Activated CD4-positive, alpha-beta T cell treated with anti-CD3 and anti-CD28 coated beads, Interleukin-2, amount 50 U/mL, for 16 hours (primary cell): ENCODE results near the gene HS1BP3.

ENCODE experiments used
- DNase-seq: peaks from one replicate; pipeline ENCODE4 v3.0.0-alpha.2; 2020

HS1BP3 gene

DNA sequence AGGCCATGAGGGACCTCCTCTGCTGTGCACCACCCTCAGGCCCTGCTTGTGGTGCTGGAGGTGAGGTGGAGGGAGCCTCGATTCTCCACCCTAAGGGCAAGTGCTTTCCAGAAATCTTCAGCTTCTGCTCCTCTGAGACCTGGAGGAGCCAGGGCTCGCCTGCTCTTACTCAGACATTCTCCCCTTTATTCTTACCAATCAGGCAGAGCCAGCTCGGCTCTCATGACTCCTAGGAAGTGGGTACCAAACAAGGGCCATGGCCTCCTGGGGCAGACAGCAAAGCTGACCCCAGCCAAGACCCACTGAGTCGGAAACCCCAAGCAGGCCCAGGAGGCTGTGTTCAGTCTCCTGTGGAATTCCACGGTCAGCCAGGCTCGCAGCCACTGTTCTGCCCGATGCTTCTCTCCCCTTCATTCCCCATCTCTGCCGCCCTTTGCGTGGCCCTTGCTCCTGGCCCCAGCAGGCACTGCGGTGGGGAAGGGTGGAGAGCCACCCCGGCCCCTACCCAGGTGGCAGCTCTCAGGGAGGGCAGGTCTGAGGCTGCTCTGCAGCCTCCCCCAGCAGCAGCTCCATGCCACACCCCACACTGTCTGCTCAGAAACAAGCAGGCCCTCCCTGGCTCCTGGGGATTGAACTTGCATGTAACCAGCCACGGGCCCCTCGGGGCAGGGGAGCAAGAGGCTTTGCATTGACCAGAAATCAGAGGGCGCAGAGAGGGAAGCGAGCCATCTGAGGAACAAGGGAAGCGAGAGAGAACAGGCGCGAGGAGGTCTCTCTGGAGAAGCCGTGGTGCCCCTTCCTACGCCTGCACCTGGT is 24.0 kb downstream of the HS1BP3 start:
- no peak for DNase-seq

DNA sequence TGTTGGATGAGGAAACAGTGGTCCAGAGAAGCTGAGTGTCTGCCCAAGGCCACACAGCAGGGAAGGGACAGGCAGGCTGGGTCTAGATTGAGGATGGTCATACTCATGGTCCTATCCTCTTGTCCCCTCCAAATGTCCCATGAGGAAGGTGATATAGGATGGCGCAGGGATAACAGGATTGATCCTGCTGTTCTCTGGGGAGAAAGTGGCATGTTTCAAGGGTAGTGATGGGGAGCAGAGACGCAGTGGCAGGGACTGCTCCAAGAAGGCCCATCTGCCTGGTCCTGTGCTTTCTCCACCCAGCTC is 24.6 kb downstream of the HS1BP3 start:
- DNase-seq: no peak

DNA sequence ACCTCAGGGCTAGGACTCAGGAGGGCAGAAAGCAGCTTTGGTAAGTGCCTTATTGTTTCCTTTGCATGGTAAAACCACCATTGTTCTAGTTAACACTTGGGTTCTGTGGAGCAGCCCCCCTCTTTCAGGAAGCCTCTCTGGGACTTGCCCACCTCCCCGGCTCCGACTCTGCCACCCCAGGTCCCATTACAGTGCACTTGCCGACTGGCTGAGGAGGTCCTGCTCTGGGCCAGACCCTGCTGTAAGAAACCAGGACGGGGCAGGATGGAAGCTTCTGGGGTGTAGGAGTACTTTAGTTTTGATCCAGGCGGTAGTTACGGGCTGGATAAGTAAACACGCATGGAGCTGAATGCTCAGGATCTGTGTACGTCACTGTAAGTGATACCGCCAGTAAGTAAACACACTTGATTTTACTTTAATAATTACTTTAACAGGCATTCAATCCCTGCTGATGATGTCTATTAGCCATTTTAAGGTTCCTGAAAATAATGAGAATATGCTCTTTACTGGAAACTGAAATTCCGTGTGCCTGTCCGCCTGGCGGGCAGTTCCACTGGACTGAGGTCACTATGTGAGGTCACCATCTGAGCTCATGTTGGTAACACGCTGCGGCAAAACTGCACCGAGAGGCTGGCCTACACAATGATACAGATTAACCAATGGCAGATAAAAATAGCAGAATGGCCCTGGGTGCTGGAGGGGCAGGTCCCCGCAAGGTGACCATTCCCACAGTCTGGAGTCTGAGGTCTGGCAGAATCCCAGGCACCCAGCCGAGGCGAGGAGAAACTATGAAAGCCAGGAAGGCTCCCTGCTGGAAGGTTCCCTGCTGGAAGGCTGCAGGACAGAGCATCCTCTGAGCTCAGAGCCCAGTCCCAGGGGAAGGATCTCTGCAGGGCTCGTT is 25.2 kb downstream of the HS1BP3 start:
- DNase-seq: no peak

DNA sequence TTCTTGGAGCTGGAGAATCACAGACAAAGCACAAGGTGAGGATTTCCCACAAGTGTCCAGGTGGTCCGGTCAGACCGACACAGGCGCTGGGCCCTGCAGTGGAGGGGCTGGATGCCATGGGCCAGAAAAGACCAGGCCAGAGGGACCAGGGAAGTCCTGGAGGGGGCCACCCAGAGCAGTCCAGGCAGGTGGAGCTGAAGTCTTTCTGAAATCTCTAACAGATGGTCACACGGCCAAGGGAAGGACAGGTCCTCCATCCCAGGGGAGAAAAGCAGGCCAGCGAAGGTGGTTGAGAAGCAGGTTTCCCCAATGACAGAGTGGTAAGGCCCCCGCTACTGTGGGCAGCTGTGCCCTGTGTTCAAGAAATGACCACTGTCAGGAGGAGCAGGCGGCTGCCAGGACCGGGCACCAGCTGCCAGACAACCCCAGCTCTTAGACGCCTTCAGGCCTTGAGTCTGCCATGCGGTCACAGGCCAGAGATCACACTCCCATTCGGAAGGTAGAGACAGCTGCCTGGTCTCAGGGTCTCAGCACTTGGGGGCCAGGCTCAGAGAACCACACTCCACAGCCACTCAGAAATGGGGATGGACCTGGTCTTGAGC is 25.9 kb downstream of the HS1BP3 start:
- no peak for DNase-seq

DNA sequence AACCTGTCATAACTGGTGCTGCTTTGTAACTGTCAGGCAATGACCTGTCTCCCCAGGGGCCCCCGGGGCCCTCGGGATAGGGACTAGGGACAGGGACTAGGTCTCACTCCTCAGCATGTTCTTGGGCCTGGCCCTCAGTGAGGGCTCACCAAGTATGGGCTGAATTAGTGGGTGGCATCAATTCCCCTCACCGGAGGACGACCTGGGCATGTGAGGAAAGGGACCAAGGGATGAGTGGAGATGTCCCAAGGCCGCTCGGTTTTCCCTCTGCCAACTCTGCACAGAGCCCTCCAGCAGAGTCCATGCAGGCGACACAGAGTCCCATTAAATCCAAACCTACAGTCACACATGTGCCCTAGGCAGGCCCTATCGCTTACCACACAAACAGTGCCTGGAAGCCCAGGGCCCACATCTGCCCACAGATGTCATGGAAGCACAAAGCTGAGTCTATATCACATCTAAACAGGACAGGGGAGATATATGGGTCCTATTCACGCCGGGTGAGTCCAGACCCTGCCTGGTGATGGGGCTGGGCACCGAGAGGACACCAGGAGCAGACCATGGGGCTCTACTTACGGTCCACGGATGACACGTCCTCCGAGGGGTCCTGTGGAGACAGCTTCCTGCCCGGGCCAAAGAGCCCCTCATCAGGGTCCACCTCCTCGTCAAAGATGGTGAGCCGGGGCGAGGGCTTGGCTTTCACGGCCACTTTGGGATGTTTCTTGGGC is 26.6 kb downstream of the HS1BP3 start:
- DNase-seq: no peak

DNA sequence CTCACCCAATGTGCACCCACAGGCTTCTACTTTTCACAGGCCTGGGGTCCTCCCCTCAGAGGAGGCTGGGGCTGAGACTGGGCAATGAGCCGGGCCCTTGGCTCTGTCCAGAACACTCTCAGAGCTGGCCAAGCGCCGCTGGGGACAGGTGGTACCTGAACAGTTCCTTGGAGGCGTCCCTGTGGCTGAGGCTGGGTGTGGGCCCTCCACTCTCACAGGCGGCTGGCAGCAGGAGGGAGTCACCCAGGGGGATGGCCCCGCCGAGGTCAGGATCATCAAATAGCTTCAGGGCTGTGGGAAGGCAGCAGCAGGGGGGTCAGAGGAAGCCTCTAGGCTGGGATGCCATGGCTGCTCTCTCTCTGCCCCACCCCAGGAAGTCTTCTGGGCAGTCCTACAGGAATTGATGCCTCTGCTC is 27.1 kb downstream of the HS1BP3 start:
- DNase-seq: no peak

DNA sequence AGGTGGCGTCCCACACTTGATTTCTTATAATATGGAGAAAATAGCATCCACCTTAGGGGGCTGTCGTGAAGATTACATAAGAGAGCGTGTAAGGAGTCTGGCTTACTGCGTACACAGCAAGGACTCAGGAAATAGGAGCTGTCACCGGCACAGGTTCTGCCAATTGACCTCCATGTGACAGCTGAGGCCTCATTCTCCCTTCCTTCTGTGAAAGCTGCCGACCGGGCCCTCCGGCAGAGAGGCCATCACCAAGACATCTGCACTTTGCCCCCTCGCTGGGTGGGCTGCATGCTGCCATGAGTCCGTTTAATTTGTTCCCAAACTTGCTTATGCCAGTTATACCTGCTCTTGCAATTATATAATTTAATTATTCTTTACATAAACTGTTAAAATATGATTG is 27.7 kb downstream of the HS1BP3 start:
- DNase-seq: no peak

DNA sequence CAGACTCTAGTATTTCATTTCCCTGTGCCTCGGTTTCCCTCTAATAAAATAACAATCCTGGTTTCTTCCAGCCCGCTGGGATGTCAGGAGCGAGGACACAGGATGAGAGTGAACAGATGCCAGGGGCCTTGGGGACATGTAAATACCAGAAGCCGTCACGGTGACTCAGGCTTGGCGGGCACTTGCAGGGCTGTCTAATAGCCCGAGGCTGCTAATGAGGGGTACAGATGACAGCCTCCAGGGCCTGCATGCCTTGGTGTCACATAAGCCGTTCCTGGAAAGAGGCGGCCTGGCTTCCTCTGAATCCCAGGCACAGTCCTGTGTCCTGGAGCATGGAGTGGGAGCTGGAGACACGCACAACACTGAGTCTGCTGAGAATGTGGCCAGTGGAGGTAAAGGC is 28.2 kb downstream of the HS1BP3 start:
- no peak for DNase-seq

DNA sequence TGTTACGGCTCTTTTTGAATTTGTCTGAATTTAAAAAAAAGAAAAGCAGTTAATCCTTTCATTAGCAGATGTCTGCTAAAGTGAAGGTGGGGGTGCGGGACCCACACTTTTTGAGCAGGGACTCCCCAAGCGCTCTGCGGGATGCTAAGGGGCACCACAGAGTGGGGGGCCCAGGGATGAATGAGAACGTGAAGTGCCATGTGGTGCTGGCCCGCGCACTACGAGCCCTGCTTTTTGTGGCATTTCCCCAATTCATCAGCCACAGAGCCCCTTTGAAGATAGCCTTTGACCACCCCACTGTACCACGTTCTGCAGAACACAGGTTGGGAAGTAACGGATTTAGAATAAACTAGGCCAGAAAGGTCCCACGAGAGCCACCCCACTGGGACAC is 28.6 kb downstream of the HS1BP3 start:
- no peak for DNase-seq

DNA sequence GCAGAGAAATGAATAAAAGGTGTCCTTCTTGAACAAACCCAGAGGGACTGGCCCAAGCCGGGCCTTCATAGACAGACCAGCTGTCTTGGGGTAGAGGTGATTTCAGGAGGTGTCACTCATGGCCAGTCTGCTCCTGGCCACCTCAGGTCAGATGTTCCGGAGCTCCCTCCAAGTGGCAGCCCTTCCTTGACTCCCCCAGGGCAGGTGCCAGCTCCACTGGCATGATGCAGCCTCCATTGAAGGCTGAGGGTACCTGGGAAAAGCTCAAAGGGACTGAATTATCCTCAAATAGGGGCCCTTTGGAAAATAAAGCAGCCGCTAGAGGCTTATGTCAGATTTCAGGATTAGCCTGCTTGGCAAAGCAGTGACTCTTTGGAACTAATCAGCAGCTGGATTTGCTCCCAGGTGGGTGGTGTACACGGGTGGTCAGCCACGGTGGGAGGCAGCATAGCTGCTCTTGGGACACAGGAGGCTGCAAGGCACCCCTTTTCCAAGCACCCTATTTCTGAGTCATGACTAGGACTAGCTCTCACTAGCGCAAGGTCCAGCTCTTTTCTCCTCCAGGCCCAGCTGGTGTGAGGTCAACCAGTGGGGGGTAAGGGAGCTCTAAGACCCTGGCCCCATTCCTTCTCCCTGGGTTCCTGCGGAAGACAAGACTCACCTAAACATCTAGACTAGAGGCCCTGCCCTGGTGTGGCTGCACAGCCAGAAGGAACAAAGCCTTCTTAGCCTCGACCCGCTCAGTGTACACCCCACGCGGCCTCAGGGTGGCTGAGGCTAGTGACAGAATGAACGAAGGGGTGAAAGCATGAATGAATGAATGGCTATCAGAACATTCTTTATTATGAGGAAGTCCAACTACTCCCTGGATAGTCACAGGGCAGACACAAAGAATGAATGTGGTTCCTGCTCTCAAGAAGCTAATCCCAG is 29.3 kb downstream of the HS1BP3 start:
- DNase-seq: no peak

DNA sequence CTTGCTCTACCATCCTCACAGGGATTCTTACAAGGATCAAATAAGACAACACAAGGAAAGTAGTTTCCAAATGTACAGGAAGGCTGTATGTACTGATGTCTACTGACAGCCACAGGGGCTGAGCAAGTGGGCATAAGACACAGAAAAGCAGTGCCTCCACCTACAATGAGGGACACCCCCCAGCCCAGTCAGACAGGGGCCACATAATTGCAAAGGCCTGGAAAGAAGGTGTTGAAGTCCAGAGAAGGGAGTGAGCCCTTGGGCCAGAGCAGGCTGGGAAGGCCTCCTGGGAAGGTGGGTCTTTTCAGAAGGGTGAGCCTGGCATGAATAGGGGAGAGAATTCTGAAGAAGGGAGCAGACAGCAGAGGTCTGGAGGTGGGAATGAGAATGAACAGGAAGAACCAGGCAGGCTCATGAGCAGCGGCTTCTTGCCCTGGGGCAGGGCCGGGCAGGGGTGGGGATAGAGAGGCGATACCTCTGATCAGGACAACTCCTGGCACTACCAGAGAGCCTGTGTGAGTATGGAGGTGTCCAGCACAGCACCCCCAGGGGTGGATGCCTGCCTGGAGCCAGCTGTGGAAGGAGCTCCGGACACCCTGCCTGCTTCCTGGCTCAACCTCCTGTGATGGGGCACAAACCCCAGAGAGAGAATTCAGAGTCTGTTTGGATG is 30.1 kb downstream of the HS1BP3 start:
- no peak for DNase-seq

DNA sequence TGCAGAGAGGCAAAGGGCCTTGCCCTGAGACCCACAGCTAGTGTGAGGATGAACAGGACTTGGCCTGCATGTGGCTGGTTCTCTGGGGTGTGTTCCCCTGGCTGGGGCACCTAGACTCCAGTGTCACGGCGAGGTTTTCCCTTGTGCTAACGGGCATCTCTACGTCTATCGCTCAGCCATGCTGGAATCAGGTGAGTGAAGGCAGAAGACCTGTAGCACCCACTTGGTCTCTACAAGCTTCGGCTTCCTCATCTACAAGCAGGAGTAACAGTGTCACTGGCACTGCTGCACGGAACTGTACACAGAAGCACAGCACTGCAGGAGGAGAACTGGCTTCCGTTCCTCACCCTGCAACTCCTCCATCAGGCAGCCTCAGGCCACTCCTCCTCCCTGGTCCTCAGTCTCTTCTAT is 30.6 kb downstream of the HS1BP3 start:
- DNase-seq: no peak

DNA sequence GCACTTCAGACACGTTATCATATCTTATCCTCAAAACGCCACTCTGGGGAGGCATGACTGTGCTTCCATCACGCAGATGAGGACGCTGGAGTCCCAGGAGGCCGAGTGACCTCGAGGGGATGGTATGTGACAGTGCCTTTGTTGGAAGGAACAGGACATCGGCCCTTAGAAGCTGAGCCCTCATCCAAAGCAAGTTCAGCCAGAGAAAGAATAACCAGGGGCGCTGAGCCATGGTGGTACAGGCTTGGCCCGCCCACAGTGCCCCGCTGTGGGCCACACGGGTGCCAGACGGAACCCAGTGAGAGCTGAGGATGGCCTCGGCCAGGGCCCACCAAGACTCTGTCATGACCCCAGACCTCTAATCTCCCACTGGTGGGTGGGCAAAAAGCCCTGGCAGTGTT is 31.3 kb downstream of the HS1BP3 start:
- DNase-seq: no peak

DNA sequence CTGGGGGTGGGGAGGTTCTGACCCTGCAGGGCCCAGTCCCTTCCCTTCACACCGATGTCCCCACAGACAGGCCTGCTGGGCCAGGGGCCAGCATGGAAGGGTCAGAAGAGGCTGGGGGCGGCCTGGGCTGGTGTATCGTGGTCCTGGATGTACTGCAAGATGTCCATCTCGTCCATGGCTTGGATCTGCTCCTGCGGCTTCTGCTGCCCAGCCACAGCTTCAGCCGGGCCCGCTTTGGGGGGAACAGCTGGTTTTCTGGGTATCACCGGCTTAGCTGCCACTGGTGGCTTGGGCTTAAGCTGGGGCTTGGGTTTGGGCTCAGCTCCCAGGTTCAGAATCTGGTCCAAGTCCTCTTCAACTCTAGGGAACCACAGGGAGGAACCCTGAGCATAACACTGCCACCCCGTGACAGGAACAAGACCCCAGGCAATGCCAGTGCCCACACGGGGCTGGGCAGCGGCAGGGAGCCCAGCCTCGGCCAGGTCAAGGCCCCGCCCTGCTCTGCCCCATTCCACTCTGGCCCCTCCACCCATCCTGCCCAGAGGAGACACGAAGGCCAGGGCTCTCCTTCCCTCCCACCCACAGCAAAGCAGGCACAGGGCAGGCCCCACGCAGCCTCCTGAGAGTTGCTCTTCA is 31.9 kb downstream of the HS1BP3 start:
- no peak for DNase-seq

DNA sequence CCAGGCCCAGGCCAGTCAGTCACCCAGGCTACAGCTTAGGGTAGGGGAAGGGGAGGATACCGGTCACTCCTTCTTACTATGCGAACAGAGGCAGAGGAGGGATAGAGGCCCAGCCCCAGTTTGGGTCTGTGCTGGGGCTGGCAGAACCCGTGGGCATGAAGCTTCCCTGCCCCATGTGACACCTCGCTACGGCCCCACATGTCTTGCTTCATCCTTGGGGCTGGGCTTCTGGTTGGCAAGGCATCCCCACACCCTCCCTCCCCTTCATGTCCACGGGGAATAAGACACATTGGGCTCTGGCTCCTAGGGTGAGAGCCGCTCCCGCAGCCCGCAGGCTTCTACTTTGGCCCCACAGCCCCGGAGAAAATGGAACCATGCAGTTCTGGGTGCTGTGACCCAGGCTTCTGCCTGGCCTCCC is 32.4 kb downstream of the HS1BP3 start:
- no peak for DNase-seq

DNA sequence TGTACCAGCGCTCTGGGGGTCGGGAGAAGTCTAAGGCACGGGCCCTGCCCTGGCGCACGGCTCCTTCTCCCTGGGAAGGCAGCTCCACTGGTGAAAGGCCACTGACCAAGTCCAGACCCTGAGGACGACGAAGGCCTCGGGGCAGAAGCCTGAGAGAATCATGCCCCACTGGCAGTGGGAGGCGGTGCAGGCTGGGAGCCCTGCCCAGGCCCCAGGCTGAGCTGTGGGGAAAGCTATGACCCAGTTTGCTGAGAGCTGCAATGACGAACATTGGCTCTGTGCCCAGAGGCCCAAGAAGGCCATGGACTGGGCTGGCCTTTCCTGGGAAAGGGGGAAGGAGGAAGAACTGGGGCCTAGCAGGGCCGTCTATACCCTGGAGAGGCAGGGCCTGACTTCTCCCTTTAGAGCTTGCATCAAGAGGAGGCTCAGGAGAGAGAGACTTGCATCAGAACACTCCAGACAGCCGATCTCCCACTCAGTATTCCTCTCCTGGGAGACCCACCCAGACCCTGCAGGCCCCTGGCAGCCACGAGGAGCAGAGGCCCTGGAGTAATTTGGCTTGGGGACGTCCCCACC is 32.9 kb downstream of the HS1BP3 start:
- DNase-seq: no peak

DNA sequence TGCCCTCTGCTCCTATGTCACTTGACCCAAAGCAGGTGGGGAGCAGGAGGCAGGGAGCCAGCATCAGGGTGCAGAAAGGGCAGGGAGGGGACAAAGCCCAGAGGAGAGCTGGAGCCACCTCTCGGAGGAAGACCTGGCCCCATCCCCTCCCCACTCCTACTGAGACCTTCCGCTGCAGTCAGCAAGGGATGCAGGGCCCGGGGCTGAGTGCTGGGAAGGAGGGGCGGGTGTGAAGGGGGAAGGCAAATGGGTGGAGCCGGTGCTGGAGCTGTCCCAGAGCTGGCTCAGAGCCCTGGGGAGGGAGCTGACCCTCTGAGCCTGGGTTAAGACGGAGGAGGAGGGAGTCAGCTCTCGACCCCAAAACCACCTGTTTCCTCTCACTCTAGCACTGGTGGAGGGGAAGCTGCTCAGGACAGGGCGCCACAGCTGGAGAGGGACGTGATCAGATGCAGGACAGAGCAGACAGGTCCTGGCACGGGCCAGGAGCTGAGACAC is 33.8 kb downstream of the HS1BP3 start:
- no peak for DNase-seq

DNA sequence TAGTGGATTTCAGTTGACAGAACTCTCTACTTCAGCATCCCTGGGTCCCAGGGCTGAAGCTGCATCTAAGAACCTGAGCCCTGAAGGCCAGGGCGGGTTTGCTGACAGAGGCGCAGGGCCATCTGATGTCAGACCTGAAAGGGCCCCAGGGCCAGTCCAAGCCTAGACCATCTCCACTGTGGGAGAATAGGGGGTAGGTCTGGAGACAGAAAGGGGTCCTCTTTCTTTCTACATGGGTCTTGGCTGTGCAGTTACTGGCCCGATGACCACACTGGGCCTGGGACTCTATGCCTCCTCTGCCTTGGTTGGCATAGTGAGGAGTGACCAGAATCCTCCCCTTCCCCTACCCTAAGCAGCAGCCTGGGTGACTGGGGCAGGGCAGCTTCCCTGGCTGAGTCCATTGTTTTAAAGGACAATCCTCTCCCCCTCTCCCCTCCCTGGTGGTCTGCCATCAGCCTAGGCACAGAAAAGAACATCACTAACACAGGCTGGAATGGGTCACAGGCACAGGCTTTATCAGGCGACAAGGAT is 34.5 kb downstream of the HS1BP3 start:
- DNase-seq: no peak

DNA sequence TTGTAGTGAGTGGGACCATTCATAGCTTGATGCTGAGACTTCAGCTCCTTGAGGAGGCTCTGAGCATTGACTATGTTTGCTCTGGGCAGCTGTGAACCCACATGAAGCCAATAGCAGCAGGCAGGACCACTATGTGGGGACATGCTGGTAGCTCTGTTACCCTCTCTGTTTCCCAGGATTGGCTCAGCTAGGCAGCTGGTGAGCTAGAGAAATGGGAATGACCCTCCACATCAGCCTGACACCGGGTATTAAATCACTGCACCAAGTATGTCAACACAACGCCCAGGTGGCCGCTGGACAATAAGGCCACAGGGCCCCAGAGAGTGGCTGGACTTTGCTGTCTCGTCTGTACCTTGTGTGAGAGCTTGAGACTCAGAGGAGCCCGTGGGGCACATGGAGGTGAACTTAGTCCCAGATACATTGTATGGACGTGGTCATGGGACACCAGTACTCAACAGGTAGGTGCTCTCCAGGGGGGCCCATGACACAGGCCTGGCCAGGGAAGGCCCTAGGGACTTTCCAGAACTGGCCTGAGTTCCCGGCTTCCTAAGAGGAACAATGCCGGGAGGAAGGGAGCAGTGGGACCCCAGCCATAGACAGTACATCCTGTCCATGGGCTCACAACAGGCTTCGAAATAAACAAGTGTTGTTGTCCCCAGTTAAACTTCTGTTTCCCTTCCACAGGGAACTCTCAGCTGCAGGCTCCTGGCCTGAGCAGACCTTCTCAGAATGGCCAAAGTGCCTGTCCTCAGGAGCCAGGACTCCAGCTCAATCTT is 35.2 kb downstream of the HS1BP3 start:
- no peak for DNase-seq
